ENCODE data around the gene BEST2. TPM values are rescaled to one million over a fixed set of nuclear protein-coding genes. Genes with fewer than 3 reads are reported as not detected.

BEST2 gene
- total and polyA plus RNA-seq, 11 donors: not detected

- H3K9me3 ChIP-seq: no peaks in the 10 kb centered on the region
- peaks cover 0 to 31% (median 16%) of the 10 kb centered on the region in 9 donors for H3K36me3 ChIP-seq
- H3K27ac ChIP-seq: peak overlapping the region; percentile 63 to 98 (median 92)
- intact Hi-C loops (cut with DNase I): no loop called here
- peak; percentile 62 to 91 (median 78) for DNase-seq
- H3K4me3 ChIP-seq: peak overlapping the region in 1 of 12 donors; percentile 26
- peaks cover 0 to 56% (median 23%) of the 10 kb centered on the region in 12 donors for H3K4me1 ChIP-seq
- 29 to 48% (median 37%) methylated on average over 4 of the region's 4 CpGs for WGBS, 4 donors
- H3K27me3 ChIP-seq: no peaks in the 10 kb centered on the region
- TF ChIP-seq POLR2A (IDR thresholded peaks at IDR 0.05) (no peak), CTCF (IDR thresholded peaks at IDR 0.05) (no peak)
- ATAC-seq: peak; percentile 73 to 83 (median 77)
Measured at GRCh38 chr19:12772323-12772722, 20.7 kb downstream of the BEST2 start.

DNA sequence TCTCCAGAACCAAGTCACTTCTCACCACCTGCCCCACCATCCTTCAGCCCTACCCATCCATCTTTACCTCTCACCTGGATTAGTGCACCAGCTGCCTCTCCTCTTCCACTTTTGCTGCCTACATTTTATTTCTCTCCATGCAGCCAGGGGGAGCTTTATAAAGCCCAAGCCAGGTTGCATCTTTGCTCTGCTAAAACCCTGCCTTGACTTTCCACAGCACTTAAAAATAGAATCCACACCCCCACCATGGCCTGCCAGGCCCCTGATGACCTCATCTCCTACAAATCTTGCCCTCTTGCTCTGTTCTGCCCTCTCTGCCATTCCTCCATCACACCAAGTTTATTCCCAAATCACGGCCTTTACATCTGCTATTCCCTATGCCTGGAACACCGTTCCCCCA is 22.0 kb downstream of the BEST2 start:
- Histone ChIP-seq H3K4me3 (no peak overlapping the region), H3K27ac (peak overlapping the region; percentile 31 to 98 (median 92)), H3K4me1 (peaks cover 0 to 68% (median 26%) of the 10 kb centered on the region in 12 donors), H3K36me3 (peaks cover 0 to 23% (median 5%) of the 10 kb centered on the region in 9 donors), H3K27me3 (no peaks in the 10 kb centered on the region), H3K9me3 (no peaks in the 10 kb centered on the region)
- 42 to 64% (median 55%) methylated on average over 2 of the region's 2 CpGs for WGBS, 4 donors
- ATAC-seq: peak; percentile 25 to 44 (median 34)
- peak in 3 of 5 donors; percentile 54 to 75 (median 59) for DNase-seq
- intact Hi-C loops (cut with DNase I): no loop called here
- TF ChIP-seq CTCF (IDR thresholded peaks at IDR 0.05): peak; percentile 11 to 59 (median 36)
- no peak for TF ChIP-seq POLR2A (IDR thresholded peaks at IDR 0.05)

GRCh38 chr19:12774588-12775555 is 23.3 kb downstream of the BEST2 start, which contains the start of gene HOOK2:
Gene HOOK2 (minus strand): TSS chr19:12775552. CDS start chr19:12775449, 103 bp downstream.
- TF ChIP-seq POLR2A (IDR thresholded peaks at IDR 0.05) (peak; percentile 49 to 59), CTCF (IDR thresholded peaks at IDR 0.05) (no peak)
- Histone ChIP-seq H3K36me3 (peaks cover 0 to 14% (median 5%) of the 10 kb centered on the region in 9 donors), H3K4me3 (peak within 1 kb of the TSS; percentile 49 to 89 (median 74)), H3K27me3 (no peaks in the 10 kb centered on the region), H3K27ac (peak within 1 kb of the TSS; percentile 82 to 98 (median 92)), H3K9me3 (no peaks in the 10 kb centered on the region), H3K4me1 (peaks cover 0 to 79% (median 38%) of the 10 kb centered on the region in 12 donors)
- peak in 1 of 4 donors; percentile 0 for ATAC-seq
- intact Hi-C loops (cut with DNase I): loop anchor here in 2 of 10 donors (1.0 to 2.0 kb wide), 2 partner anchors 38 to 40 kb away; partner anchors contain the start of genes GET3 (in 1 of the 2) and TRIR (in 1 of the 2)
- peak in 3 of 5 donors; percentile 57 to 79 (median 66) for DNase-seq
- WGBS, 4 donors: 18 to 43% (median 21%) methylated on average over 21 to 58 of the region's 58 CpGs

Data from heart left ventricle (tissue), 16 donors.